A549 treated with CORT108297 at 1 μM for 4 hours (cell line): Measurements from ENCODE around the gene GPHN. TPM values are rescaled to one million over a fixed set of nuclear protein-coding genes. Genes with fewer than 3 reads are reported as not detected.

ENCODE experiments used
- total RNA-seq: library from RNA; stranded (reverse); fragments of 200-300 nt; extraction: Qiagen RNA extraction; gene quantifications from 5 replicates; pipeline ENCODE4 v1.2.3, GENCODE V29; 2022

Gene GPHN
- total RNA-seq, result 9.5 to 16.0 TPM (median 12.2 TPM) in 5 replicates

DNA sequence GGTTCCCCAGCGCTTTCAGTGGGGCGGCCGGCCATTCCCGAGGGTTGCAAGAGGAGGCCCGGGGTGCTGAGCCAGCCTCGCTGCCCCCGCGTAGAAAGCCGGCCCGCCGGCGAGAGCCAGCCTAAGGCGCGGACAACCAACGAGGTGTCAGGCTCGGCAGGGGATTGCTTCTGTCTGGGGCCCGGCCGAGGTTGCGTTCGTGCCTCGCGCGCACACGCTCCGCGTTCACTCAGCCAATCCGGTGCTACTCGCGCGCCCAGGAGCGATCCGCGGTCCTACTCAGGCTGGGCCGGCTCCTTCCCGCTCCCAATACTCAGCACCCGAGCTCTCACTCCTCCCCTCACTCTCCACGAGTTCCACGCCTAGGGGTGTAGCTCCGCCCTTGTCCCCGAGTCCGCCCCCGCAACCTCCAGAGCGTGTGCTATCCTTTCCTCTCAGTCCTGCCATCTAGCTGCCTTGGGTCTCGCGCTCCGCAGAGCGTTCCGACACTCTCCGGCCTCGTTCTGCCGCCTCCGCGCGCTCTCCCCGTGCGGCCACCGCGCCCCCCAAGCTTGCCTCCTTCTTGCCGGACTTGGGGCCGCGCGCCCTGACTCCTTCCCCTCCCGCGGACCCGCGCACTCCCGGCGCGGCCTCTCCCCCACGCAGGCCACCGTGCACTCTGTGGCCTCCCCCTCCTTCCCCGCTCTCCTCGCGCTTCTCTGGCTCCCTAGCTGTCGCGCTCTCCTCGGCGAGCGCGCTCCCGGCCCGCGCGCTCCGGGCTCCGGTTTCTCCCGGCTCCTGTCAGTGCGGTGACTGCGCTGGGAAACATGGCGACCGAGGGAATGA is at the start of gene GPHN:
TSS of gene GPHN (plus strand) at position 426 of the 825 bp plus-strand sequence.

DNA sequence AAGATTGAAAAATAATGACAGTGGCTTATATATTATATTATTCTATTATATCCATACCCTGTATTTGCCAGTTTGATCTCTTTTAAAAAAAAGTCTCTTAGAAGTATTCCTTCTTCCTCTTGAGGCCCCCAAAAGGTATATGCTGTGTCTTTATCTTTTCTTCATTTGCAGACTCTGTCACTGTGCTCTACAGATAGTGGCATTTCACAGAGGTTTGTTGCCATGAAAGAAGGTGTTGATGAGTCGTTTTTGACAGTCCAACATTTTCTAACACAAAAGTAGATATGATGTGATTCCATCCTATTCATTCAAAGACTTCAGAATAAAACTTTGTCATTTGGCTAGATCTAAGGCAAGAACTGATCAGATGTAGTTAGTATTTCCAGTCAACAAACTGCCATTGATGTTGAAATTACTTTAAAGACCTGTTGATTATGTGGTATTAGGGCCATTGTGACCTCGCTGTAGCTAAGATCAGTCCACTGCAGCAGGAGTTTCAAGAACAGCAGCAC is 22.0 kb upstream of the GPHN start, which contains the start of gene CCDC196:
TSS of gene CCDC196 (plus strand) at position 462 of the 512 bp plus-strand sequence. CDS start 132 bp downstream, outside the sequence.

Other genes starting within 250 kb of the GPHN start
- not detected in 5 replicates for gene CCDC196, start 21.8 kb upstream of the GPHN start, total RNA-seq